Hepatocyte (in vitro differentiated cells): Measurements from ENCODE around the gene DKK3. TPM values are rescaled to one million over a fixed set of nuclear protein-coding genes. Genes with fewer than 3 reads are reported as not detected.

Experiments
- DNase-seq: peaks from one replicate; pipeline ENCODE4 v3.0.0-alpha.2; 2016; ENCODE audit warnings: low spot score
- H2AFZ ChIP-seq: fragments of 200-600 bp; sonication (generic); 2 replicates; pipeline ENCODE4 v1.6.0; 2016; ENCODE audit warnings: antibody characterized with exemption, mild to moderate bottlenecking
- H3K27ac ChIP-seq: fragments of 200-600 bp; sonication (generic); 2 replicates; pipeline ENCODE4 v1.5.1; 2016; ENCODE audit warnings: mild to moderate bottlenecking
- H3K27me3 ChIP-seq: fragments of 200-600 bp; sonication (generic); 2 replicates; pipeline ENCODE4 v1.6.1; 2016
- H3K36me3 ChIP-seq: fragments of 200-600 bp; sonication (generic); replicated peaks from 2 replicates; pipeline ENCODE4 v1.5.1; 2016; ENCODE audit warnings: low read depth; ENCODE audit not compliant: insufficient read depth
- H3K4me1 ChIP-seq: fragments of 200-600 bp; sonication (generic); 2 replicates; pipeline ENCODE4 v1.5.1; 2016; ENCODE audit warnings: mild to moderate bottlenecking, moderate library complexity; ENCODE audit not compliant: insufficient read depth
- H3K4me2 ChIP-seq: fragments of 200-600 bp; sonication (generic); 2 replicates; pipeline ENCODE4 v1.6.0; 2016
- H3K4me3 ChIP-seq: fragments of 200-600 bp; sonication (generic); 2 replicates; pipeline ENCODE4 v1.5.1; 2016; ENCODE audit warnings: mild to moderate bottlenecking
- H3K79me2 ChIP-seq: fragments of 200-600 bp; sonication (generic); 2 replicates; pipeline ENCODE4 v1.6.0; 2017; ENCODE audit warnings: mild to moderate bottlenecking
- H3K9me2 ChIP-seq: fragments of 200-600 bp; sonication (generic); replicated peaks from 2 replicates; pipeline ENCODE4 v1.6.0; 2017; ENCODE audit warnings: mild to moderate bottlenecking; ENCODE audit not compliant: insufficient read depth
- H3K9me3 ChIP-seq: fragments of 200-600 bp; sonication (generic); 2 replicates; pipeline ENCODE4 v1.5.1; 2016; ENCODE audit warnings: low read depth, mild to moderate bottlenecking
- H4K20me1 ChIP-seq: fragments of 200-600 bp; sonication (generic); 2 replicates; pipeline ENCODE4 v1.6.0; 2016; ENCODE audit warnings: mild to moderate bottlenecking; ENCODE audit not compliant: insufficient read depth, poor library complexity, severe bottlenecking
- CTCF ChIP-seq: fragments of 200-600 bp; sonication (generic); IDR thresholded peaks from 2 replicates; pipeline ENCODE4 v1.5.1; 2016; ENCODE audit warnings: antibody characterized with exemption, mild to moderate bottlenecking; ENCODE audit not compliant: poor library complexity
- EZH2 ChIP-seq: fragments of 200-600 bp; sonication (generic); IDR thresholded peaks from 2 replicates; pipeline ENCODE4 v1.6.1; 2016; ENCODE audit warnings: antibody characterized with exemption, mild to moderate bottlenecking, borderline replicate concordance
- EZH2phosphoT487 ChIP-seq: fragments of 200-600 bp; sonication (generic); IDR thresholded peaks from one replicate; pipeline ENCODE4 v1.6.1; 2018; ENCODE audit warnings: antibody characterized with exemption, mild to moderate bottlenecking, low read depth, moderate library complexity; ENCODE audit not compliant: unreplicated experiment, severe bottlenecking
- WGBS: methylation state at CpG from one replicate; pipeline ENCODE4 v1.1.6; 2016; ENCODE audit warnings: low lambda C conversion rate; ENCODE audit errors: missing lambda C conversion rate; 5-methylcytosine and 5-hydroxymethylcytosine counted together
- polyA plus RNA-seq: library from polyadenylated mRNA; unstranded; fragments of >200 nt; fragmentation: Nextera tagmentation; extraction: Ambion mirVana; gene quantifications from 2 replicates; pipeline ENCODE4 v1.2.1, GENCODE V29; 2016
- total RNA-seq: library from RNA; depleted of rRNA; stranded (reverse); fragments of >200 nt; gene quantifications from 2 replicates; pipeline ENCODE4 v1.2.3, GENCODE V29; 2014

DKK3 gene
- total and polyA plus RNA-seq, 2 experiments from 2014 or later: 64.3 to 71.3 TPM

- H2AFZ ChIP-seq: no peak overlapping the region
- no peak overlapping the region for H3K27ac ChIP-seq
- no peaks in the 10 kb centered on the region for H3K9me3 ChIP-seq
- H3K4me1 ChIP-seq: peaks cover 27% of the 10 kb centered on the region
- no peaks in the 10 kb centered on the region for H3K36me3 ChIP-seq
- no peak for TF ChIP-seq EZH2phosphoT487
- TF ChIP-seq EZH2: no peak
- TF ChIP-seq CTCF: no peak
- DNase-seq: no peak
- no peak overlapping the region for H3K4me3 ChIP-seq
- H3K79me2 ChIP-seq: no peaks in the 10 kb centered on the region
- H3K4me2 ChIP-seq: no peak overlapping the region
- H4K20me1 ChIP-seq: no peaks in the 10 kb centered on the region
- no peaks in the 10 kb centered on the region for H3K27me3 ChIP-seq
- H3K9me2 ChIP-seq: no peaks in the 10 kb centered on the region
- WGBS: 95% methylated on average over 1 of the region's 1 CpG
Measured at GRCh38 chr11:12023015-12023414, 14.6 kb upstream of the DKK3 start.

GRCh38 chr11:12020546-12020945 is 12.1 kb upstream of the DKK3 start:
- Histone ChIP-seq H3K9me2 (no peaks in the 10 kb centered on the region), H3K27ac (peak overlapping the region; percentile 84), H3K79me2 (no peaks in the 10 kb centered on the region), H4K20me1 (no peaks in the 10 kb centered on the region), H3K4me1 (peaks cover 27% of the 10 kb centered on the region), H3K4me3 (no peak overlapping the region), H3K4me2 (no peak overlapping the region), H3K27me3 (no peaks in the 10 kb centered on the region), H2AFZ (no peak overlapping the region), H3K9me3 (no peaks in the 10 kb centered on the region), H3K36me3 (no peaks in the 10 kb centered on the region)
- TF ChIP-seq CTCF (no peak), EZH2 (no peak), EZH2phosphoT487 (no peak)
- 45% methylated on average over 2 of the region's 2 CpGs for WGBS
- no peak for DNase-seq

GRCh38 chr11:12019866-12020416 is 11.5 kb upstream of the DKK3 start:
- TF ChIP-seq CTCF: no peak
- no peak overlapping the region for H3K4me3 ChIP-seq
- no peak for DNase-seq
- no peaks in the 10 kb centered on the region for H3K9me2 ChIP-seq
- peak overlapping the region; percentile 84 for H3K27ac ChIP-seq
- peaks cover 27% of the 10 kb centered on the region for H3K4me1 ChIP-seq
- no peaks in the 10 kb centered on the region for H3K36me3 ChIP-seq
- no peak overlapping the region for H2AFZ ChIP-seq
- H3K9me3 ChIP-seq: no peaks in the 10 kb centered on the region
- no peaks in the 10 kb centered on the region for H3K79me2 ChIP-seq
- H3K4me2 ChIP-seq: peak overlapping the region; percentile 51
- WGBS: 58% methylated on average over 3 of the region's 3 CpGs
- no peaks in the 10 kb centered on the region for H3K27me3 ChIP-seq
- no peaks in the 10 kb centered on the region for H4K20me1 ChIP-seq

GRCh38 chr11:12019337-12019736 is 10.9 kb upstream of the DKK3 start:
- Histone ChIP-seq H3K27ac (peak overlapping the region; percentile 84), H3K36me3 (no peaks in the 10 kb centered on the region), H3K27me3 (no peaks in the 10 kb centered on the region), H3K4me1 (peaks cover 27% of the 10 kb centered on the region), H3K4me2 (peak overlapping the region; percentile 51), H4K20me1 (no peaks in the 10 kb centered on the region), H2AFZ (no peak overlapping the region), H3K9me3 (no peaks in the 10 kb centered on the region), H3K79me2 (no peaks in the 10 kb centered on the region), H3K9me2 (no peaks in the 10 kb centered on the region), H3K4me3 (no peak overlapping the region)
- peak; percentile 47 for DNase-seq
- TF ChIP-seq EZH2phosphoT487 (no peak), CTCF (no peak), EZH2 (no peak)
- 29% methylated on average over 9 of the region's 9 CpGs for WGBS
